Neural progenitor cell (in vitro differentiated cells): ENCODE data around the gene TMEM98. TPM values are rescaled to one million over a fixed set of nuclear protein-coding genes. Genes with fewer than 3 reads are reported as not detected.

Experiments
- DNase-seq: peaks from one replicate; pipeline ENCODE4 v3.0.0-alpha.2; 2016; ENCODE audit warnings: low spot score
- H2AFZ ChIP-seq: fragments of 200-600 bp; sonication (generic); replicated peaks from 2 replicates; pipeline ENCODE4 v1.6.1; 2016; ENCODE audit warnings: antibody characterized with exemption
- H3F3A ChIP-seq: fragments of 200-600 bp; sonication (generic); 2 replicates; pipeline ENCODE4 v1.6.1; 2016; ENCODE audit warnings: antibody characterized with exemption, low read depth
- H3K27ac ChIP-seq: fragments of 200-600 bp; sonication (generic); 2 replicates; pipeline ENCODE4 v1.5.1; 2016; ENCODE audit warnings: mild to moderate bottlenecking
- H3K27me3 ChIP-seq: fragments of 200-600 bp; sonication (generic); 2 replicates; pipeline ENCODE4 v1.6.1; 2016; ENCODE audit warnings: mild to moderate bottlenecking, moderate library complexity
- H3K36me3 ChIP-seq: fragments of 200-600 bp; sonication (generic); 2 replicates; pipeline ENCODE4 v1.5.1; 2016
- H3K4me1 ChIP-seq: fragments of 200-600 bp; sonication (generic); 2 replicates; pipeline ENCODE4 v1.6.1; 2016; ENCODE audit warnings: mixed run types
- H3K4me2 ChIP-seq: fragments of 200-600 bp; sonication (generic); 2 replicates; pipeline ENCODE4 v1.6.1; 2016
- H3K4me3 ChIP-seq: fragments of 200-600 bp; sonication (generic); 2 replicates; pipeline ENCODE4 v1.5.1; 2016
- H3K79me2 ChIP-seq: fragments of 200-600 bp; sonication (generic); 2 replicates; pipeline ENCODE4 v1.6.1; 2016; ENCODE audit warnings: low read depth
- H3K9ac ChIP-seq: fragments of 200-600 bp; sonication (generic); 2 replicates; pipeline ENCODE4 v1.6.1; 2016
- H3K9me3 ChIP-seq: fragments of 200-600 bp; sonication (generic); 2 replicates; pipeline ENCODE4 v1.5.1; 2016; ENCODE audit warnings: low read depth
- H4K20me1 ChIP-seq: fragments of 200-600 bp; sonication (generic); 2 replicates; pipeline ENCODE4 v1.6.1; 2016; ENCODE audit warnings: low read depth
- H3K27ac Mint-ChIP-seq: 3 replicates; pipeline ENCODE4 v1.8.0; 2021; ENCODE audit warnings: mixed read lengths
- H3K27me3 Mint-ChIP-seq: 2 replicates; pipeline ENCODE4 v1.8.0; 2022; ENCODE audit warnings: low read depth, mild to moderate bottlenecking, inconsistent platforms, moderate library complexity, mixed read lengths; ENCODE audit not compliant: insufficient read depth
- H3K36me3 Mint-ChIP-seq: 3 replicates; pipeline ENCODE4 v1.8.0; 2021; ENCODE audit warnings: mixed read lengths
- H3K4me1 Mint-ChIP-seq: 3 replicates; pipeline ENCODE4 v1.8.0; 2021; ENCODE audit warnings: mixed read lengths
- H3K4me3 Mint-ChIP-seq: 3 replicates; pipeline ENCODE4 v1.8.0; 2021; ENCODE audit warnings: mild to moderate bottlenecking, moderate library complexity, mixed read lengths
- H3K9me3 Mint-ChIP-seq: 3 replicates; pipeline ENCODE4 v1.8.0; 2020; ENCODE audit warnings: mixed read lengths
- EZH2 ChIP-seq: fragments of 200-600 bp; sonication (generic); IDR thresholded peaks from 2 replicates; pipeline ENCODE4 v1.6.1; 2017; ENCODE audit warnings: antibody characterized with exemption, mild to moderate bottlenecking, moderate library complexity
- EZH2phosphoT487 ChIP-seq: fragments of 200-600 bp; sonication (generic); IDR thresholded peaks from 2 replicates; pipeline ENCODE4 v1.6.1; 2017; ENCODE audit warnings: antibody characterized with exemption
- total RNA-seq: library from RNA; depleted of rRNA; stranded (reverse); fragments of >200 nt; gene quantifications from 2 replicates; pipeline ENCODE4 v1.2.3, GENCODE V29; 2015; ENCODE audit warnings: low replicate concordance
- TF ChIP-seq, protein P1 (sequence below): fragments of 200-600 bp; sonication (generic); IDR thresholded peaks from 2 replicates; pipeline ENCODE4 v1.5.1; 2017; ENCODE audit warnings: antibody characterized with exemption, mild to moderate bottlenecking

The TMEM98 gene
- total RNA-seq, 1 donor from 2014 or later, result 117 TPM

DNA sequence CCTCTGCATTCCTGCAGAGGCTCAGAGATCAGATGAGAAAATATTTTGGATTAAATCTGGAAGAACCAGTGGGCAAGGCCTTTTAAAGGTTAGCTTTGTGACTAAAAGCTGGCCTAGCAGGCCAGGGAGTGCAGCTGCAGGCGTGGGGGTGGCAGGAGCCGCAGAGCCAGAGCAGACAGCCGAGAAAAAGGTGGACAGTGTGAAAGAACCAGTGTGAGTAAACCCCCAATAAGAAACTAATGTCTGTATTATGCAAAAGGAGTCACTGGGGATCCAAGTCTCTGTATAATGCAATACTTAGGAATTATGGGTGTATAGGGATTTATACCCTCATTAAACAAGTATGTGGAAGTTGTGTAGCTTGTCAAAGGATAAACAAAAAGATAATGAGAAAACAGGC, 42.3 kb downstream of the TMEM98 start:
- Mint-ChIP-seq H3K36me3 (no peaks in the 10 kb centered on the region), H3K4me3 (no peak overlapping the region), H3K9me3 (peaks cover 2% of the 10 kb centered on the region), H3K4me1 (no peaks in the 10 kb centered on the region), H3K27ac (no peak overlapping the region), H3K27me3 (peaks cover 4% of the 10 kb centered on the region)
- H3K9me3 ChIP-seq, result no peaks in the 10 kb centered on the region
- no peaks in the 10 kb centered on the region for H3K79me2 ChIP-seq
- H3F3A ChIP-seq, result no peaks in the 10 kb centered on the region
- no peak for DNase-seq
- H2AFZ ChIP-seq, result no peak overlapping the region
- no peaks in the 10 kb centered on the region for H3K36me3 ChIP-seq
- no peak overlapping the region for H3K27ac ChIP-seq
- H3K4me2 ChIP-seq, result no peak overlapping the region
- no peaks in the 10 kb centered on the region for H3K4me1 ChIP-seq
- H4K20me1 ChIP-seq, result no peaks in the 10 kb centered on the region
- H3K4me3 ChIP-seq, result no peak overlapping the region
- H3K9ac ChIP-seq, result no peak overlapping the region
- no peaks in the 10 kb centered on the region for H3K27me3 ChIP-seq
- TF ChIP-seq EZH2 (no peak), EZH2phosphoT487 (no peak)
- TF ChIP-seq, protein P1, sequence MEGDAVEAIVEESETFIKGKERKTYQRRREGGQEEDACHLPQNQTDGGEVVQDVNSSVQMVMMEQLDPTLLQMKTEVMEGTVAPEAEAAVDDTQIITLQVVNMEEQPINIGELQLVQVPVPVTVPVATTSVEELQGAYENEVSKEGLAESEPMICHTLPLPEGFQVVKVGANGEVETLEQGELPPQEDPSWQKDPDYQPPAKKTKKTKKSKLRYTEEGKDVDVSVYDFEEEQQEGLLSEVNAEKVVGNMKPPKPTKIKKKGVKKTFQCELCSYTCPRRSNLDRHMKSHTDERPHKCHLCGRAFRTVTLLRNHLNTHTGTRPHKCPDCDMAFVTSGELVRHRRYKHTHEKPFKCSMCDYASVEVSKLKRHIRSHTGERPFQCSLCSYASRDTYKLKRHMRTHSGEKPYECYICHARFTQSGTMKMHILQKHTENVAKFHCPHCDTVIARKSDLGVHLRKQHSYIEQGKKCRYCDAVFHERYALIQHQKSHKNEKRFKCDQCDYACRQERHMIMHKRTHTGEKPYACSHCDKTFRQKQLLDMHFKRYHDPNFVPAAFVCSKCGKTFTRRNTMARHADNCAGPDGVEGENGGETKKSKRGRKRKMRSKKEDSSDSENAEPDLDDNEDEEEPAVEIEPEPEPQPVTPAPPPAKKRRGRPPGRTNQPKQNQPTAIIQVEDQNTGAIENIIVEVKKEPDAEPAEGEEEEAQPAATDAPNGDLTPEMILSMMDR, result no peak

DNA sequence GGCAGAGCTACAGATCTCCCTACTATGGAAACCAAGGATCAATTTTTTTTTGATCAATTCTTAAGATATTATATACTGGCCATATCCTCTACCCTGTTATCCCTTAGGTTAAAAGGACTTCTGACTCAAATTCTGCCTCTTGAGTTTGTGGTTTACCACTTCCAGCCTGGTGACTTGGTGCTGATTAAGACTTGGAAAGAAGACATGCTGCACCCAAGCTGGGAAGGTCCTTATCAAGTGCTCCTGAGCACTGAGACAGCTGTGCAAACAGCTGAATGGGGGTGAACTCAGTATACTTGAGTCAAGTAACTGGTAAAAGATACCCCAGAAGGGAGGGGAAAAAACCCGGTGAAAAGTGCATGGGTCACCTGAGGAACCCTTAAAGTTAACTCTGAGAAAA, 43.2 kb downstream of the TMEM98 start:
- H3K4me3 ChIP-seq, result no peak overlapping the region
- Mint-ChIP-seq H3K4me1 (no peaks in the 10 kb centered on the region), H3K4me3 (no peak overlapping the region), H3K9me3 (peaks cover 2% of the 10 kb centered on the region), H3K27ac (no peak overlapping the region), H3K36me3 (no peaks in the 10 kb centered on the region), H3K27me3 (peaks cover 6% of the 10 kb centered on the region)
- no peaks in the 10 kb centered on the region for H3K36me3 ChIP-seq
- no peak overlapping the region for H3K27ac ChIP-seq
- H3K27me3 ChIP-seq, result no peaks in the 10 kb centered on the region
- H2AFZ ChIP-seq, result no peak overlapping the region
- TF ChIP-seq, protein P1, result no peak
- TF ChIP-seq EZH2, result no peak
- H4K20me1 ChIP-seq, result no peaks in the 10 kb centered on the region
- H3K9ac ChIP-seq, result no peak overlapping the region
- H3K4me2 ChIP-seq, result no peak overlapping the region
- DNase-seq, result no peak
- no peaks in the 10 kb centered on the region for H3F3A ChIP-seq
- no peaks in the 10 kb centered on the region for H3K9me3 ChIP-seq
- H3K4me1 ChIP-seq, result no peaks in the 10 kb centered on the region
- no peaks in the 10 kb centered on the region for H3K79me2 ChIP-seq

DNA sequence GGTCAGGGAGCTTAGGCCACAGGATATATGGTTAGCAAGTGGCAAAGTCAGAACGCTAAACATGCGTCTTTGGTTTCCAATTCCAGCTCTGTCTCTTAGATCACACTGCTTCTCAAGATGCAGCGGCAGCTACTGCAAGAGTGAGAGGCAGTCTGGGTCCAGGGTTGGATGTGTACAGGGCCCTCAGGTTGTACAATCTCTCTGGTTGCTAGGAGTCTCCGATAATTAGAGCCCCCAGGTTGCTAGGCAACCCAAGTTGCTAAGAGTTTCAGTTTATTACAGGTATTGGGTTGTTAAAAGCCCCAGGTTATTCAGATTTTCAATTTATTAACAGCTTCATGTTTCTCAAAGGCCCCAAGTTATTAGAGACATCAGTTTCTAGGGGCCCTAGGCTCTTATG, 48.2 kb downstream of the TMEM98 start:
- H3K9me3 Mint-ChIP-seq, result peaks cover 2% of the 10 kb centered on the region
- Histone ChIP-seq H3K4me1 (no peaks in the 10 kb centered on the region), H3K79me2 (no peaks in the 10 kb centered on the region), H3K9me3 (no peaks in the 10 kb centered on the region), H3F3A (no peaks in the 10 kb centered on the region), H4K20me1 (no peaks in the 10 kb centered on the region), H3K9ac (no peak overlapping the region), H3K27ac (no peak overlapping the region), H3K36me3 (no peaks in the 10 kb centered on the region), H3K27me3 (no peaks in the 10 kb centered on the region), H3K4me3 (no peak overlapping the region), H3K4me2 (no peak overlapping the region), H2AFZ (no peak overlapping the region)
- peaks cover 8% of the 10 kb centered on the region for H3K27me3 Mint-ChIP-seq
- no peak overlapping the region for H3K27ac Mint-ChIP-seq
- no peaks in the 10 kb centered on the region for H3K36me3 Mint-ChIP-seq
- no peak for TF ChIP-seq EZH2phosphoT487
- no peak for TF ChIP-seq EZH2
- TF ChIP-seq, protein P1, result no peak
- DNase-seq, result no peak
- no peak overlapping the region for H3K4me3 Mint-ChIP-seq
- no peaks in the 10 kb centered on the region for H3K4me1 Mint-ChIP-seq

- H3K9ac ChIP-seq, result no peak overlapping the region
- Mint-ChIP-seq H3K4me3 (no peak overlapping the region), H3K27ac (no peak overlapping the region), H3K27me3 (peaks cover 8% of the 10 kb centered on the region), H3K9me3 (peaks cover 2% of the 10 kb centered on the region), H3K4me1 (no peaks in the 10 kb centered on the region), H3K36me3 (no peaks in the 10 kb centered on the region)
- TF ChIP-seq EZH2 (no peak), EZH2phosphoT487 (no peak)
- TF ChIP-seq, protein P1, result no peak
- H3K36me3 ChIP-seq, result no peaks in the 10 kb centered on the region
- H3K9me3 ChIP-seq, result no peaks in the 10 kb centered on the region
- H3K79me2 ChIP-seq, result no peaks in the 10 kb centered on the region
- no peaks in the 10 kb centered on the region for H3F3A ChIP-seq
- H3K27ac ChIP-seq, result no peak overlapping the region
- H3K4me3 ChIP-seq, result no peak overlapping the region
- H2AFZ ChIP-seq, result no peak overlapping the region
- no peak for DNase-seq
- no peak overlapping the region for H3K4me2 ChIP-seq
- no peaks in the 10 kb centered on the region for H3K4me1 ChIP-seq
- no peaks in the 10 kb centered on the region for H3K27me3 ChIP-seq
- H4K20me1 ChIP-seq, result no peaks in the 10 kb centered on the region
Observed at GRCh38 chr17:32976605-32977004, 48.7 kb downstream of the TMEM98 start.
